ENCODE measurements around the gene KHDRBS1.

GRCh38 chr1:32042330-32042729 lies 28.7 kb downstream of the KHDRBS1 start:
- TF ChIP-seq ARNT (IDR thresholded peaks at IDR 0.05), result no peak
- no peak for TF ChIP-seq FOXM1 (IDR thresholded peaks at IDR 0.05; ENCODE audit: borderline replicate concordance)
- no peak for TF ChIP-seq L3MBTL2 (conservative IDR thresholded peaks at IDR 0.05)
- no peak for TF ChIP-seq FOXA1 (IDR thresholded peaks at IDR 0.05)
- TF ChIP-seq SP1 (IDR thresholded peaks at IDR 0.05), result no peak
- no peak for TF ChIP-seq SUZ12 (IDR thresholded peaks at IDR 0.05)
- no peak for TF ChIP-seq ZNF384 (IDR thresholded peaks at IDR 0.05)
- no peak for TF ChIP-seq FOXK2 (IDR thresholded peaks at IDR 0.05)
- TF ChIP-seq TARDBP (IDR thresholded peaks at IDR 0.05), result no peak
- no peak for TF ChIP-seq HDGF (IDR thresholded peaks at IDR 0.05; ENCODE audit: borderline replicate concordance)
- TF ChIP-seq PKNOX1 (IDR thresholded peaks at IDR 0.05), result no peak
- TF ChIP-seq NFRKB (IDR thresholded peaks at IDR 0.05), result no peak
- TF ChIP-seq BHLHE40 (IDR thresholded peaks at IDR 0.05; ENCODE audit: borderline replicate concordance), result no peak
